Smooth muscle cell of the pulmonary artery (primary cell): ENCODE results near the gene CPZ. TPM values are rescaled to one million over a fixed set of nuclear protein-coding genes. Genes with fewer than 3 reads are reported as not detected.

ENCODE experiments used
- total RNA-seq: library from RNA; depleted of rRNA; stranded (reverse); fragments of >200 nt; gene quantifications from 2 replicates; pipeline ENCODE4 v1.2.3, GENCODE V29; 2014

The CPZ gene
- 1.8 and 24.4 TPM in 2 replicates for total RNA-seq

GRCh38 chr4:8592366-8593263, at the start of gene CPZ:
Gene CPZ (plus strand): TSS chr4:8592765. CDS start chr4:8592834, 69 bp downstream.

GRCh38 chr4:8580321-8581093, 12.1 kb upstream of the CPZ start, which contains the start of gene GPR78:
Gene GPR78 (plus strand): TSS chr4:8580392. CDS start chr4:8580983, 591 bp downstream.

Other genes with a start within 250 kb of the CPZ start
- gene ACOX3, start 152.0 kb upstream of the CPZ start, total RNA-seq = 22.1 and 32.9 TPM in 2 replicates
- gene TRMT44, start 152.0 kb upstream of the CPZ start, total RNA-seq = 11.4 and 15.0 TPM in 2 replicates
- 0.03 and 0.78 TPM in 2 replicates for gene GPR78, start 12.4 kb upstream of the CPZ start, total RNA-seq